Suprapubic skin (tissue), 4 donors: ENCODE data around the gene C6orf52.

ENCODE experiments used
- POLR2A ChIP-seq, 2 donors: fragments of 450-650 bp; IDR thresholded peaks; one replicate each; pipeline ENCODE4 v1.6.1; 2017; ENCODE audit warnings: antibody characterized with exemption in 2 of 2, mild to moderate bottlenecking in 2 of 2, moderate library complexity in 2 of 2
- POLR2AphosphoS5 ChIP-seq, 3 donors: sonication (generic); formaldehyde crosslinking; IDR thresholded peaks; one replicate each; pipeline ENCODE4 v1.6.1; 2017; ENCODE audit warnings: antibody characterized with exemption in 3 of 3
- TF ChIP-seq, protein P1 (sequence below), 2 donors: fragments of 200-600 bp in 1 of 2; fragments of 450-650 bp in 1 of 2; sonication (generic) in 1 of 2; IDR thresholded peaks; one replicate each; pipeline ENCODE4 v1.5.1; 2016 to 2019; ENCODE audit warnings: antibody characterized with exemption in 2 of 2, mild to moderate bottlenecking in 1 of 2, moderate library complexity in 1 of 2

DNA sequence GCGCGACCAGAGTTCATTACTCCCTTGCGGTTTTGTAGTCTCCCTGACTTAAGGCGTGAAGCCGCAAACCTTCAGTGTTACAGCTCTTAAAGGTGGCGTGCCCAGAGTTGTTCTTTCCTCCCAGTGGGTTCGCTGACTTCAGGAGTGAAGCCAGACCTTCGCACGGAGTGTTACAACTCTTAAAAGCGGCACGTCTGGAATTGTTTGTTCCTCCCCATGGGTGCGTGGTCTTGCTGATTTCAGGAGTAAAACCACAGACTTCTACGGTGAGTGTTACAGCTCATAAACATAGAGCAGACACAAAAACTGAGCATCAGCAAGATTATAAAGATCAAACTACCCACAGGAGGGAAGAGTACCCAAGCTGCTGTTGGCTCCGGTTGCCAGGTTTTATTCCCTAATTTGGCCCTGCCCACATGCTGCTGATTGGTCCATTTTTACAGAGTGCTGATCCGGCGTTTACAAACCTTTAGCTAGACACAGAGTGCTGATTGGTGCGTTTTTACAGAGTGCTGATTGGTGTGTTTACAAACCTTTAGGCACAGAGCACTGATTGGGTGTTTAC is 38.8 kb upstream of the C6orf52 start:
- TF ChIP-seq, protein P1, sequence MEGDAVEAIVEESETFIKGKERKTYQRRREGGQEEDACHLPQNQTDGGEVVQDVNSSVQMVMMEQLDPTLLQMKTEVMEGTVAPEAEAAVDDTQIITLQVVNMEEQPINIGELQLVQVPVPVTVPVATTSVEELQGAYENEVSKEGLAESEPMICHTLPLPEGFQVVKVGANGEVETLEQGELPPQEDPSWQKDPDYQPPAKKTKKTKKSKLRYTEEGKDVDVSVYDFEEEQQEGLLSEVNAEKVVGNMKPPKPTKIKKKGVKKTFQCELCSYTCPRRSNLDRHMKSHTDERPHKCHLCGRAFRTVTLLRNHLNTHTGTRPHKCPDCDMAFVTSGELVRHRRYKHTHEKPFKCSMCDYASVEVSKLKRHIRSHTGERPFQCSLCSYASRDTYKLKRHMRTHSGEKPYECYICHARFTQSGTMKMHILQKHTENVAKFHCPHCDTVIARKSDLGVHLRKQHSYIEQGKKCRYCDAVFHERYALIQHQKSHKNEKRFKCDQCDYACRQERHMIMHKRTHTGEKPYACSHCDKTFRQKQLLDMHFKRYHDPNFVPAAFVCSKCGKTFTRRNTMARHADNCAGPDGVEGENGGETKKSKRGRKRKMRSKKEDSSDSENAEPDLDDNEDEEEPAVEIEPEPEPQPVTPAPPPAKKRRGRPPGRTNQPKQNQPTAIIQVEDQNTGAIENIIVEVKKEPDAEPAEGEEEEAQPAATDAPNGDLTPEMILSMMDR (IDR thresholded peaks at IDR 0.05), result no peak
- TF ChIP-seq POLR2A (IDR thresholded peaks at IDR 0.05), result no peak
- TF ChIP-seq POLR2AphosphoS5 (IDR thresholded peaks at IDR 0.05), result no peak
